IMR-90 (cell line): Measurements from ENCODE around the gene TTLL12. TPM values are rescaled to one million over a fixed set of nuclear protein-coding genes. Genes with fewer than 3 reads are reported as not detected.

Experiments
- ATAC-seq: fragments of 200-7000 bp; cut with Tn5 transposase; 2 replicates; pipeline ENCODE4 v1.9.1; 2020; ENCODE audit warnings: low read depth, mild to moderate bottlenecking, moderate library complexity
- BruUV-seq: library from RNA; stranded (reverse); fragments of 400-500 nt; replicated peaks from 2 replicates; lab custom pipeline; 2021; lab: Mats Ljungman, UMichigan
- CTCF ChIA-PET: fragments of 300-600 bp; formaldehyde crosslinking; extraction: SDS; loops from one replicate; lab custom pipeline; 2021; ENCODE audit warnings: antibody characterized with exemption; lab: Yijun Ruan, JAX
- POLR2A ChIA-PET: fragments of 300-600 bp; sonication (Branson Sonifier 250); formaldehyde crosslinking; loops from one replicate; lab custom pipeline; 2022; ENCODE audit warnings: antibody characterized with exemption; ENCODE audit not compliant: unreplicated experiment; lab: Charles Lee
- DNase-seq: peaks from one replicate; pipeline ENCODE4 v3.0.0; 2013
- H2AFZ ChIP-seq: replicated peaks from 2 replicates; pipeline ENCODE3; 2013; ENCODE audit warnings: low read length, mild to moderate bottlenecking; ENCODE audit not compliant: poor library complexity
- H2AK5ac ChIP-seq: 2 replicates; pipeline ENCODE4 v1.6.1; 2013; ENCODE audit warnings: low read depth, low read length, inconsistent platforms
- H2AK9ac ChIP-seq: replicated peaks from 2 replicates; pipeline ENCODE3; 2013; ENCODE audit warnings: mild to moderate bottlenecking, low read depth, low read length, moderate library complexity; ENCODE audit not compliant: poor library complexity
- H2BK120ac ChIP-seq: 2 replicates; pipeline ENCODE4 v1.6.1; 2013; ENCODE audit warnings: low read depth, low read length, inconsistent platforms
- H2BK15ac ChIP-seq: 3 replicates; pipeline ENCODE4 v1.6.1; 2013; ENCODE audit warnings: low read depth, low read length, inconsistent platforms
- H2BK20ac ChIP-seq: 2 replicates; pipeline ENCODE4 v1.6.1; 2013; ENCODE audit warnings: low read depth, mild to moderate bottlenecking, inconsistent platforms, low read length, moderate library complexity
- H2BK5ac ChIP-seq: 2 replicates; pipeline ENCODE4 v1.6.1; 2013; ENCODE audit warnings: mild to moderate bottlenecking, low read depth, low read length, inconsistent platforms; ENCODE audit not compliant: poor library complexity, severe bottlenecking
- H3K14ac ChIP-seq: replicated peaks from 2 replicates; pipeline ENCODE4 v1.6.1; 2013; ENCODE audit warnings: low read depth, low read length, inconsistent platforms
- H3K18ac ChIP-seq: 2 replicates; pipeline ENCODE4 v1.6.1; 2013; ENCODE audit warnings: low read depth, low read length, control low read depth
- H3K23ac ChIP-seq: 2 replicates; pipeline ENCODE4 v1.6.1; 2013; ENCODE audit warnings: low read depth, low read length, inconsistent platforms
- H3K27ac ChIP-seq: 2 replicates; pipeline ENCODE4 v1.5.1; 2013; ENCODE audit warnings: mild to moderate bottlenecking, control low read depth, low read length; ENCODE audit not compliant: insufficient read depth
- H3K27me3 ChIP-seq: 2 replicates; pipeline ENCODE4 v1.6.1; 2013; ENCODE audit warnings: low read length; ENCODE audit not compliant: control insufficient read depth, insufficient read depth
- H3K36me3 ChIP-seq: 2 replicates; pipeline ENCODE4 v1.6.1; 2013; ENCODE audit warnings: low read length, mixed read lengths; ENCODE audit not compliant: control insufficient read depth, insufficient read depth
- H3K4ac ChIP-seq: 2 replicates; pipeline ENCODE4 v1.6.1; 2013; ENCODE audit warnings: low read depth, low read length, inconsistent platforms
- H3K4me1 ChIP-seq: 2 replicates; pipeline ENCODE4 v1.6.1; 2013; ENCODE audit warnings: low read length, mixed read lengths; ENCODE audit not compliant: control insufficient read depth, insufficient read depth
- H3K4me2 ChIP-seq: 2 replicates; pipeline ENCODE4 v1.6.1; 2013; ENCODE audit warnings: low read depth, mild to moderate bottlenecking, control low read depth, low read length, moderate library complexity
- H3K4me3 ChIP-seq: 2 replicates; pipeline ENCODE4 v1.5.1; 2013; ENCODE audit warnings: low read depth, mild to moderate bottlenecking, control low read depth, low read length, moderate library complexity; ENCODE audit not compliant: insufficient read depth
- H3K56ac ChIP-seq: 2 replicates; pipeline ENCODE4 v1.6.1; 2013; ENCODE audit warnings: low read length, inconsistent platforms; ENCODE audit not compliant: insufficient read depth; ENCODE audit errors: extremely low read depth
- H3K79me1 ChIP-seq, 2 experiments: 2 replicates each; pipeline ENCODE4 v1.6.1; 2013; ENCODE audit warnings: low read length in 2 of 2, inconsistent platforms in 1 of 2, low read depth in 1 of 2
- H3K9ac ChIP-seq: 2 replicates; pipeline ENCODE4 v1.6.1; 2013; ENCODE audit warnings: low read depth, low read length, control low read depth
- H3K9me1 ChIP-seq: 2 replicates; pipeline ENCODE4 v1.6.1; 2013; ENCODE audit warnings: low read length, inconsistent platforms; ENCODE audit not compliant: insufficient read depth
- H3K9me3 ChIP-seq: 2 replicates; pipeline ENCODE4 v1.6.1; 2013; ENCODE audit warnings: low read length; ENCODE audit not compliant: control insufficient read depth, insufficient read depth
- H4K20me1 ChIP-seq: 2 replicates; pipeline ENCODE4 v1.6.1; 2013; ENCODE audit warnings: low read length, inconsistent platforms; ENCODE audit not compliant: insufficient read depth
- H4K5ac ChIP-seq: 2 replicates; pipeline ENCODE4 v1.6.1; 2013; ENCODE audit warnings: mild to moderate bottlenecking, low read depth, low read length, control low read depth
- H4K8ac ChIP-seq, 2 experiments: 2 replicates each; pipeline ENCODE4 v1.6.1; 2013; ENCODE audit warnings: low read depth in 2 of 2, low read length in 2 of 2, control low read depth in 1 of 2, inconsistent platforms in 1 of 2
- H4K91ac ChIP-seq: 2 replicates; pipeline ENCODE4 v1.6.1; 2013; ENCODE audit warnings: low read depth, low read length, inconsistent platforms; ENCODE audit not compliant: insufficient read depth
- MAZ ChIP-seq: IDR thresholded peaks from 2 replicates; pipeline ENCODE4 v1.6.1; 2012; ENCODE audit warnings: low read depth, mild to moderate bottlenecking, low read length, improper control_type of control experiment, moderate library complexity, borderline replicate concordance
- MXI1 ChIP-seq: IDR thresholded peaks from 2 replicates; pipeline ENCODE4 v1.6.1; 2012; ENCODE audit warnings: low read depth, mild to moderate bottlenecking, low read length, moderate library complexity, borderline replicate concordance
- SMC3 ChIP-seq: fragments of 150-350 bp; IDR thresholded peaks from 2 replicates; pipeline ENCODE4 v1.6.1; 2016; ENCODE audit warnings: low read depth, mild to moderate bottlenecking, antibody characterized with exemption, low read length, moderate library complexity
- WGBS, 2 experiments: methylation state at CpG; one replicate each; pipeline versions ENCODE4 v1.1.5 to v1.1.7; 2013; ENCODE audit warnings: missing lambda C conversion rate in 2 of 2; ENCODE audit not compliant: insufficient read length in 1 of 2; ENCODE audit errors: extremely low coverage in 2 of 2; 5-methylcytosine and 5-hydroxymethylcytosine counted together
- dilution Hi-C: fragments of 300-500 bp; cut with HindIII; formaldehyde crosslinking; loops from one replicate; pipeline ENCODE4 v1.14.3; 2018; ENCODE audit warnings: low sequenced_read_pairs; ENCODE audit not compliant: unreplicated experiment
- in situ Hi-C: fragments of 300-500 bp; cut with MboI; formaldehyde crosslinking; loops from 3 replicates; pipeline ENCODE4 v1.14.3; 2019; ENCODE audit warnings: low sequenced_read_pairs, inconsistent platforms, mixed read lengths
- intact Hi-C: fragments of 100-400 bp; cut with micrococcal nuclease; formaldehyde crosslinking; loops from 2 replicates; pipeline ENCODE4 v1.10.0; 2022
- polyA plus RNA-seq, 3 experiments: library from polyadenylated mRNA; depleted of rRNA; stranded (reverse); fragments of >200 nt; gene quantifications; 2 replicates each; pipeline ENCODE4 v1.2.3, GENCODE V29; 2012; ENCODE audit warnings: low replicate concordance in 1 of 3
- total RNA-seq: library from RNA; depleted of rRNA; stranded (reverse); fragments of >200 nt; gene quantifications from 2 replicates; pipeline ENCODE4 v1.2.3, GENCODE V29; 2012

TTLL12 gene
- total and polyA plus RNA-seq, 2 of the 4 experiments (the other 2 are of a cell fraction) = 20.9 to 30.1 TPM

- WGBS, 2 experiments = no CpG with 5 or more reads among the region's 7 CpGs
- Histone ChIP-seq H3K23ac (no peak overlapping the region), H3K4me1 (no peaks in the 10 kb centered on the region), H3K9me1 (no peaks in the 10 kb centered on the region), H3K27me3 (peaks cover 10% of the 10 kb centered on the region), H3K4me2 (no peak overlapping the region), H2AFZ (no peak overlapping the region), H3K9ac (no peak overlapping the region), H4K20me1 (no peaks in the 10 kb centered on the region), H2AK5ac (no peak overlapping the region), H3K9me3 (no peaks in the 10 kb centered on the region), H3K36me3 (no peaks in the 10 kb centered on the region), H2BK120ac (no peak overlapping the region), H2AK9ac (no peak overlapping the region), H4K91ac (no peak overlapping the region), H3K18ac (no peak overlapping the region), H2BK15ac (no peak overlapping the region), H4K8ac (no peak overlapping the region), H3K27ac (no peak overlapping the region), H2BK20ac (no peak overlapping the region), H3K4ac (no peak overlapping the region), H3K56ac (no peak overlapping the region), H2BK5ac (no peak overlapping the region), H3K4me3 (no peak overlapping the region), H4K5ac (no peak overlapping the region), H3K79me1 (no peaks in the 10 kb centered on the region), H3K14ac (no peak overlapping the region)
- TF ChIP-seq MAZ (no peak), SMC3 (no peak), MXI1 (no peak)
- intact Hi-C loops = no loop called here
- in situ Hi-C loops = no loop called here
- dilution Hi-C loops = no loop called here
- BruUV-seq = no TSS peak
- DNase-seq (no peak), ATAC-seq (no peak)
- CTCF ChIA-PET = no interaction called here
- POLR2A ChIA-PET = no interaction called here
Measured at GRCh38 chr22:43118953-43119458, 67.9 kb downstream of the TTLL12 start.
